ENCODE data around the gene C1orf167. TPM values are rescaled to one million over a fixed set of nuclear protein-coding genes. Genes with fewer than 3 reads are reported as not detected.

The C1orf167 gene
- total and polyA plus RNA-seq, 10 of the 15 experiments (the other 5 are each of a cell fraction or from before 2014, with no cell fraction given): 0.17 to 0.31 TPM; not detected in 8

DNA sequence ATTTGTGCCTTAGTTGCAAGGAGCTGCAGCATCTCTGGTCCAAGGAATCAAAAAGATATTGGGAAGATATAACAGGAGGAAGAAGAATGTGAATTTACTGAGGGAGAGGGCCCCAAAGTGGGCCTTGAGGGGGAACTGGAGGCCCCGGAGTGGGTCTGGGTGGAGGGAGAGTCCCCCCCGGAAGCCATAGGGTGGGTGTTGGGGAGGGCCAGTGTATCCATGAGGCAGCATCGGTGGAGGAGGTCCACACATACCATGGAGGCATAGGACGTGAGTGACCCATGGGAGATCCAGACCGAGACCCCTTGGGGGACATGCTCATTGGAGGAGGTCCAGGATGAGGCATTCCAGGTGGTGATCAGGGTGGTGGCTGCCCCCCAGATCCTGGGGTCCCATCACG is 708 bp upstream of the C1orf167 start:
- H2AFZ ChIP-seq (ENCODE audit: control insufficient read depth, low read depth, low read length): no peak overlapping the region
- H4K20me1 ChIP-seq (ENCODE audit: control insufficient read depth, insufficient read depth): no peaks in the 10 kb centered on the region
- H3K4me2 ChIP-seq (ENCODE audit: control insufficient read depth, insufficient read depth): no peak overlapping the region
- in situ Hi-C loops (cut with MboI) (no loop called here), intact Hi-C loops (cut with micrococcal nuclease; ENCODE audit: unreplicated experiment) (no loop called here)
- H3K9ac ChIP-seq (ENCODE audit: control insufficient read depth, insufficient read depth, low read length): no peak overlapping the region
- H3K79me2 ChIP-seq (ENCODE audit: control insufficient read depth, insufficient read depth, low read length): no peaks in the 10 kb centered on the region
- H3K36me3 ChIP-seq (ENCODE audit: control insufficient read depth in 2 of 2, insufficient read depth in 2 of 2, low read length in 1 of 2): no peaks in the 10 kb centered on the region
- BruUV-seq (replicated peaks): no TSS peak
- ATAC-seq (no peak), FAIRE-seq (no peak), DNase-seq (ENCODE audit: low read depth, low spot score) (no peak)
- ChIA-PET RAD21 (ENCODE audit: unreplicated experiment) (no interaction called here), SMC1A (ENCODE audit: uncharacterized antibody, unreplicated experiment) (no interaction called here), CTCF (no interaction called here), POLR2A (no interaction called here)
- no peaks in the 10 kb centered on the region; a peak in 1 of 4 replicates for H3K27me3 ChIP-seq (replicated peaks in 1 of 2; ENCODE audit: control insufficient read depth in 2 of 2, insufficient read depth in 2 of 2, low read length in 1 of 2)
- no peaks in the 10 kb centered on the region; the same call in 2 of the 3 replicates for H3K9me3 ChIP-seq (replicated peaks; ENCODE audit: control insufficient read depth, insufficient read depth, low read length)
- no peaks in the 10 kb centered on the region for H3K4me1 ChIP-seq (ENCODE audit: control insufficient read depth, insufficient read depth, low read length)
- WGBS (ENCODE audit: insufficient coverage, insufficient replicate concordance, low lambda C conversion rate, missing lambda C conversion rate): 28% methylated on average over 6 of the region's 6 CpGs
- H3K27ac ChIP-seq (ENCODE audit: control insufficient read depth, insufficient read depth): no peak overlapping the region
- H3K4me3 ChIP-seq: no peak overlapping the region
- no peak for TF ChIP-seq TAF1 (IDR thresholded peaks at IDR 0.05; ENCODE audit: borderline replicate concordance, low read depth, low read length)
- TF ChIP-seq, protein P1, sequence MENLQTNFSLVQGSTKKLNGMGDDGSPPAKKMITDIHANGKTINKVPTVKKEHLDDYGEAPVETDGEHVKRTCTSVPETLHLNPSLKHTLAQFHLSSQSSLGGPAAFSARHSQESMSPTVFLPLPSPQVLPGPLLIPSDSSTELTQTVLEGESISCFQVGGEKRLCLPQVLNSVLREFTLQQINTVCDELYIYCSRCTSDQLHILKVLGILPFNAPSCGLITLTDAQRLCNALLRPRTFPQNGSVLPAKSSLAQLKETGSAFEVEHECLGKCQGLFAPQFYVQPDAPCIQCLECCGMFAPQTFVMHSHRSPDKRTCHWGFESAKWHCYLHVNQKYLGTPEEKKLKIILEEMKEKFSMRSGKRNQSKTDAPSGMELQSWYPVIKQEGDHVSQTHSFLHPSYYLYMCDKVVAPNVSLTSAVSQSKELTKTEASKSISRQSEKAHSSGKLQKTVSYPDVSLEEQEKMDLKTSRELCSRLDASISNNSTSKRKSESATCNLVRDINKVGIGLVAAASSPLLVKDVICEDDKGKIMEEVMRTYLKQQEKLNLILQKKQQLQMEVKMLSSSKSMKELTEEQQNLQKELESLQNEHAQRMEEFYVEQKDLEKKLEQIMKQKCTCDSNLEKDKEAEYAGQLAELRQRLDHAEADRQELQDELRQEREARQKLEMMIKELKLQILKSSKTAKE (IDR thresholded peaks at IDR 0.05; ENCODE audit: low read depth, poor library complexity, severe bottlenecking): no peak
- TF ChIP-seq SIX5 (IDR thresholded peaks at IDR 0.05; ENCODE audit: low read depth, low read length, severe bottlenecking): no peak
- no peak for TF ChIP-seq FOXM1 (IDR thresholded peaks at IDR 0.05; ENCODE audit: low read depth, low read length)
- TF ChIP-seq CEBPB (IDR thresholded peaks at IDR 0.05; ENCODE audit: borderline replicate concordance in 1 of 2, low read depth in 2 of 2, low read length in 2 of 2): no peak
- no peak for TF ChIP-seq RFX5 (IDR thresholded peaks at IDR 0.05; ENCODE audit: low read depth, low read length)
- no peak for TF ChIP-seq IRF5 (IDR thresholded peaks at IDR 0.05; ENCODE audit: borderline replicate concordance)
- TF ChIP-seq, protein P2, sequence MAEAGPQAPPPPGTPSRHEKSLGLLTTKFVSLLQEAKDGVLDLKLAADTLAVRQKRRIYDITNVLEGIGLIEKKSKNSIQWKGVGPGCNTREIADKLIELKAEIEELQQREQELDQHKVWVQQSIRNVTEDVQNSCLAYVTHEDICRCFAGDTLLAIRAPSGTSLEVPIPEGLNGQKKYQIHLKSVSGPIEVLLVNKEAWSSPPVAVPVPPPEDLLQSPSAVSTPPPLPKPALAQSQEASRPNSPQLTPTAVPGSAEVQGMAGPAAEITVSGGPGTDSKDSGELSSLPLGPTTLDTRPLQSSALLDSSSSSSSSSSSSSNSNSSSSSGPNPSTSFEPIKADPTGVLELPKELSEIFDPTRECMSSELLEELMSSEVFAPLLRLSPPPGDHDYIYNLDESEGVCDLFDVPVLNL (IDR thresholded peaks at IDR 0.05; ENCODE audit: low read depth, low read length): no peak
- no peak for TF ChIP-seq DPF2 (IDR thresholded peaks at IDR 0.05)
- TF ChIP-seq RB1 (IDR thresholded peaks at IDR 0.05; ENCODE audit: borderline replicate concordance): no peak
- TF ChIP-seq IRF4 (IDR thresholded peaks at IDR 0.05; ENCODE audit: low read depth, low read length): no peak
- TF ChIP-seq GATAD2B (conservative IDR thresholded peaks at IDR 0.05; ENCODE audit: low read depth): no peak
- no peak for TF ChIP-seq HDAC2 (IDR thresholded peaks at IDR 0.05)
- no peak for TF ChIP-seq GABPA (IDR thresholded peaks at IDR 0.05; ENCODE audit: low read depth)
- TF ChIP-seq STAT3 (IDR thresholded peaks at IDR 0.05; ENCODE audit: low read depth, low read length): no peak
- TF ChIP-seq, protein P3, sequence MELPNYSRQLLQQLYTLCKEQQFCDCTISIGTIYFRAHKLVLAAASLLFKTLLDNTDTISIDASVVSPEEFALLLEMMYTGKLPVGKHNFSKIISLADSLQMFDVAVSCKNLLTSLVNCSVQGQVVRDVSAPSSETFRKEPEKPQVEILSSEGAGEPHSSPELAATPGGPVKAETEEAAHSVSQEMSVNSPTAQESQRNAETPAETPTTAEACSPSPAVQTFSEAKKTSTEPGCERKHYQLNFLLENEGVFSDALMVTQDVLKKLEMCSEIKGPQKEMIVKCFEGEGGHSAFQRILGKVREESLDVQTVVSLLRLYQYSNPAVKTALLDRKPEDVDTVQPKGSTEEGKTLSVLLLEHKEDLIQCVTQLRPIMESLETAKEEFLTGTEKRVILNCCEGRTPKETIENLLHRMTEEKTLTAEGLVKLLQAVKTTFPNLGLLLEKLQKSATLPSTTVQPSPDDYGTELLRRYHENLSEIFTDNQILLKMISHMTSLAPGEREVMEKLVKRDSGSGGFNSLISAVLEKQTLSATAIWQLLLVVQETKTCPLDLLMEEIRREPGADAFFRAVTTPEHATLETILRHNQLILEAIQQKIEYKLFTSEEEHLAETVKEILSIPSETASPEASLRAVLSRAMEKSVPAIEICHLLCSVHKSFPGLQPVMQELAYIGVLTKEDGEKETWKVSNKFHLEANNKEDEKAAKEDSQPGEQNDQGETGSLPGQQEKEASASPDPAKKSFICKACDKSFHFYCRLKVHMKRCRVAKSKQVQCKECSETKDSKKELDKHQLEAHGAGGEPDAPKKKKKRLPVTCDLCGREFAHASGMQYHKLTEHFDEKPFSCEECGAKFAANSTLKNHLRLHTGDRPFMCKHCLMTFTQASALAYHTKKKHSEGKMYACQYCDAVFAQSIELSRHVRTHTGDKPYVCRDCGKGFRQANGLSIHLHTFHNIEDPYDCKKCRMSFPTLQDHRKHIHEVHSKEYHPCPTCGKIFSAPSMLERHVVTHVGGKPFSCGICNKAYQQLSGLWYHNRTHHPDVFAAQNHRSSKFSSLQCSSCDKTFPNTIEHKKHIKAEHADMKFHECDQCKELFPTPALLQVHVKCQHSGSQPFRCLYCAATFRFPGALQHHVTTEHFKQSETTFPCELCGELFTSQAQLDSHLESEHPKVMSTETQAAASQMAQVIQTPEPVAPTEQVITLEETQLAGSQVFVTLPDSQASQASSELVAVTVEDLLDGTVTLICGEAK (IDR thresholded peaks at IDR 0.05; ENCODE audit: borderline replicate concordance): no peak
- TF ChIP-seq SPI1 (IDR thresholded peaks at IDR 0.05; ENCODE audit: borderline replicate concordance, insufficient read depth, low read depth, low read length): no peak
- no peak for TF ChIP-seq CHD1 (IDR thresholded peaks at IDR 0.05; ENCODE audit: low read depth, low read length)
